Medulla oblongata (tissue), 1 donor: ENCODE measurements around the gene INPP5F.

Experiments
- DNase-seq: peaks from one replicate; pipeline ENCODE4 v3.0.0-alpha.2; 2015; ENCODE audit errors: extremely low spot score

Gene INPP5F

GRCh38 chr10:119725828-119726675, at the start of gene INPP5F:
TSS of gene INPP5F (plus strand) at chr10:119726050. CDS start at chr10:119726263, 213 bp downstream.
- DNase-seq, result peak; percentile 99

- DNase-seq, result no peak
These were observed 48.7 kb upstream of the INPP5F start for GRCh38 chr10:119677126-119677525.

- DNase-seq, result no peak
These were observed 47.7 kb upstream of the INPP5F start for GRCh38 chr10:119677904-119678755.

- DNase-seq, result no peak
These were observed 46.4 kb upstream of the INPP5F start for GRCh38 chr10:119679480-119679829.

- no peak for DNase-seq
These were observed 45.8 kb upstream of the INPP5F start for GRCh38 chr10:119680050-119680449.

- DNase-seq, result no peak
These were observed 45.2 kb upstream of the INPP5F start for GRCh38 chr10:119680650-119681081.

- DNase-seq, result peak; percentile 92
These were observed 39.2 kb upstream of the INPP5F start for GRCh38 chr10:119686465-119687191.

- DNase-seq, result no peak
These were observed 38.4 kb upstream of the INPP5F start for GRCh38 chr10:119687192-119688032.

- no peak for DNase-seq
These were observed 37.8 kb upstream of the INPP5F start for GRCh38 chr10:119688033-119688508.

- DNase-seq, result no peak
These were observed 36.8 kb upstream of the INPP5F start for GRCh38 chr10:119689016-119689580.

- no peak for DNase-seq
These were observed 34.1 kb upstream of the INPP5F start for GRCh38 chr10:119691726-119692125.

- peak; percentile 90 for DNase-seq
These were observed 32.4 kb upstream of the INPP5F start for GRCh38 chr10:119693262-119693957.

GRCh38 chr10:119694608-119695007, 31.2 kb upstream of the INPP5F start:
- DNase-seq, result no peak

GRCh38 chr10:119700321-119700954, 25.4 kb upstream of the INPP5F start:
- no peak for DNase-seq

GRCh38 chr10:119701861-119702260, 24.0 kb upstream of the INPP5F start:
- peak; percentile 57 for DNase-seq

GRCh38 chr10:119702583-119702982, 23.3 kb upstream of the INPP5F start:
- no peak for DNase-seq

GRCh38 chr10:119703903-119704508, 21.8 kb upstream of the INPP5F start:
- DNase-seq, result no peak

- DNase-seq, result no peak
These were observed 20.4 kb upstream of the INPP5F start for GRCh38 chr10:119705434-119705831.
